ENCODE data around the gene BMP4.

DNA sequence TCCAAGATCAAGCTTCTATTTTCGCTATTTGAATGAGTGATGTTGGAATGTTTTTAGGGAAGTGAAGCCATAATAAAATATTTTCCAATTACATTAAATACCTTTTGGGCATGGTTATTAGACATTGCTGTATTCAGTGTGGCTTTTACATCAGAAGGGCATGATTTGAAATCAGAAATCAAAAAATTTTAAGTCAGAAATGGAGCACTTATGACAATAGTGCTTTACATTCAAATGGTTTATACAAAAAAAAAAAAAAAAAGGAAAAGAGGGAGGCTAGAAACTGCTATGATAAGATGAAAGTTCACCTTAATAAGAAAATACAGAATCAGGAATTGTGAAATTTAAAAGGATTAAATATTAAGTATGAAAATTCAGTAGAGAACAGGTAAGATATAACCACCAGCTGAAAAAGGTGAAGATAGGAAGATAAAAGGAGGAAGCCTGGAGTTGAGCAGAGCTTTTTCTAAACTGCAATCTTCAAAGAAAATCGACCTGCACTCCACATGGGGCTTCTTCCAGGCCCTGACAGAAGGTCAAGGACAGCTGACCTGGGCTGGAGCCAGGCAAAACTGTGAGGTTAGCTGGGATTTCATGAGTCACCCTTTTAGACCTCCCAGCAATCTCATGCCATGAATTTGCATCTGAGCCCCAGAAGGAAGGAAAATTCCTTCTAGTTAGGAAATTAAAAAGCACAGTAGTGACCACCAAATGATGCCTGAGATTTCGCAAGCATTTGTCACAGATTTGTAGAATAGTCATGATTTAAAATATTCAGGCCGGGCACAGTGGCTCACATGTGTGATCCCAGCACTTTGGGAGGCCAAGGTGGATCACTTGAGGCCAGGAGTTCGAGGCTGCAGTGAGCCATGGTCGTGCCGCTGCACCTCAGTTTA is 23.4 kb upstream of the BMP4 start:
- TF ChIP-seq ZNF282 (IDR thresholded peaks at IDR 0.05; ENCODE audit: partially characterized antibody), result no peak
- TF ChIP-seq, protein P1, sequence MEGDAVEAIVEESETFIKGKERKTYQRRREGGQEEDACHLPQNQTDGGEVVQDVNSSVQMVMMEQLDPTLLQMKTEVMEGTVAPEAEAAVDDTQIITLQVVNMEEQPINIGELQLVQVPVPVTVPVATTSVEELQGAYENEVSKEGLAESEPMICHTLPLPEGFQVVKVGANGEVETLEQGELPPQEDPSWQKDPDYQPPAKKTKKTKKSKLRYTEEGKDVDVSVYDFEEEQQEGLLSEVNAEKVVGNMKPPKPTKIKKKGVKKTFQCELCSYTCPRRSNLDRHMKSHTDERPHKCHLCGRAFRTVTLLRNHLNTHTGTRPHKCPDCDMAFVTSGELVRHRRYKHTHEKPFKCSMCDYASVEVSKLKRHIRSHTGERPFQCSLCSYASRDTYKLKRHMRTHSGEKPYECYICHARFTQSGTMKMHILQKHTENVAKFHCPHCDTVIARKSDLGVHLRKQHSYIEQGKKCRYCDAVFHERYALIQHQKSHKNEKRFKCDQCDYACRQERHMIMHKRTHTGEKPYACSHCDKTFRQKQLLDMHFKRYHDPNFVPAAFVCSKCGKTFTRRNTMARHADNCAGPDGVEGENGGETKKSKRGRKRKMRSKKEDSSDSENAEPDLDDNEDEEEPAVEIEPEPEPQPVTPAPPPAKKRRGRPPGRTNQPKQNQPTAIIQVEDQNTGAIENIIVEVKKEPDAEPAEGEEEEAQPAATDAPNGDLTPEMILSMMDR (CRISPR knock-in tag; IDR thresholded peaks at IDR 0.05), result no peak
- no peak for TF ChIP-seq NFYB (CRISPR knock-in tag; IDR thresholded peaks at IDR 0.05)
- TF ChIP-seq MAX (IDR thresholded peaks at IDR 0.05), result peak; percentile 64; the same call in 1 of the 2 replicates
- TF ChIP-seq TARDBP (CRISPR knock-in tag; IDR thresholded peaks at IDR 0.05), result no peak; the same call in 1 of the 2 replicates
- TF ChIP-seq, protein P2, sequence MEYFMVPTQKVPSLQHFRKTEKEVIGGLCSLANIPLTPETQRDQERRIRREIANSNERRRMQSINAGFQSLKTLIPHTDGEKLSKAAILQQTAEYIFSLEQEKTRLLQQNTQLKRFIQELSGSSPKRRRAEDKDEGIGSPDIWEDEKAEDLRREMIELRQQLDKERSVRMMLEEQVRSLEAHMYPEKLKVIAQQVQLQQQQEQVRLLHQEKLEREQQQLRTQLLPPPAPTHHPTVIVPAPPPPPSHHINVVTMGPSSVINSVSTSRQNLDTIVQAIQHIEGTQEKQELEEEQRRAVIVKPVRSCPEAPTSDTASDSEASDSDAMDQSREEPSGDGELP (IDR thresholded peaks at IDR 0.05; ENCODE audit: borderline replicate concordance, low read depth), result peak; percentile 82
- peak; percentile 62; the same call in 1 of the 2 replicates for TF ChIP-seq ZNF614 (CRISPR knock-in tag; IDR thresholded peaks at IDR 0.05; ENCODE audit: borderline replicate concordance)
- TF ChIP-seq RAD51 (IDR thresholded peaks at IDR 0.05; ENCODE audit: borderline replicate concordance), result no peak
- TF ChIP-seq KAT7 (CRISPR knock-in tag; IDR thresholded peaks at IDR 0.05; ENCODE audit: borderline replicate concordance), result 0 out of 2 replicates have a peak, but pooled peaks have one; percentile 24
- TF ChIP-seq ZNF766 (CRISPR knock-in tag; IDR thresholded peaks at IDR 0.05; ENCODE audit: borderline replicate concordance), result no peak; the same call in 1 of the 2 replicates
- no peak for TF ChIP-seq USF2 (IDR thresholded peaks at IDR 0.05; ENCODE audit: low read depth, low read length)
- TF ChIP-seq USF2 (CRISPR knock-in tag; IDR thresholded peaks at IDR 0.05; ENCODE audit: borderline replicate concordance), result no peak
- no peak for TF ChIP-seq ZNF747 (CRISPR knock-in tag; IDR thresholded peaks at IDR 0.05; ENCODE audit: borderline replicate concordance)
- TF ChIP-seq NFRKB (IDR thresholded peaks at IDR 0.05), result no peak
- TF ChIP-seq POLR2A (IDR thresholded peaks at IDR 0.05; ENCODE audit: insufficient read depth in 1 of 2, low read depth in 2 of 2, low read length in 2 of 2), result no peak

All from HepG2 (cell line).